HTERT RPE-1 (cell line): ENCODE data around the gene MGAT3.

Experiments
- in situ Hi-C: fragments of 300-500 bp; cut with MboI; formaldehyde crosslinking; loops from 4 replicates; pipeline ENCODE4 v1.14.3; 2020; ENCODE audit warnings: low sequenced_read_pairs

The MGAT3 gene

GRCh38 chr22:39469681-39470450 is 13.1 kb downstream of the MGAT3 start:
- in situ Hi-C loops = no loop called here

DNA sequence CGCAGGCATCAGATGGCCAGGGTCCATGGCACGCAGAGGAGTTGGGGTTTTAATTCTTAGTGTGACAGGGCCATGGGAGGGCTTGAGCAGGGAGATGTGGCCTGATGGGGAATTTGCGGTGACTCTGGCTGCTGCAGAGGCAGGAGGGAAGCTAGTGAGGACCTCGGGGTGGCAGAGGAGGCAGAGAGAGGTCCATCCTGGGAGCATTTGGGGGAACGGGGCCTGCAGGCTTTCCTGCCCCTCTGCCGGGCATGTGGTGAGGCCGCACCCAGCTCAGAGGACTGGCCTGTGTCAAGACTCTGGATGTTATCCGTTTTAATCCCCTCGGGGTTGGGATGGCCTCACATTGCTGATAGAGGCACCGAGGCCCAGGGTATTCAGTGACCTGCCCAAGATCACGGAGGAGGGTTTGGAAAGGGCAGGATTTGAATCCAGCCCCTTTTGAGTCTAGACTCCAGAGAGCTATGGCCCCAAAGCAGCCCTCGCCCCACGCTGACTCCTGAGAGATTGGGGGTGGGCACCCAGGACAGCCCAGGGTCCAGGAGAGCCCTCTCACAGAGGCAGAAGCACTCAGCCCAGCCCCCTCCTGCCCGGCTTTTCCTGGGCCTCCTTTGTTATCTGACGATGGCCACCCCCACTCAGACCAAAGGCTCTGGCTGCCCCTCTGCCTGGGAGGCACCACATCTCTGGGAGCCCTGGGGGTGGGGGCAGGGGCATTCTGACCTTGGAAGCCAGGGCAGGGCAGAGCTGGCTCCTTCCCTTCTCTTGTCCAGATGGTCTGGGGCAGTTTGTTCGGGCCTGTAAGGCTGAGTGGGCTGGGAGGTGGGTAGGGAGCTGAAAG is 13.9 kb downstream of the MGAT3 start:
- in situ Hi-C loops = no loop called here

DNA sequence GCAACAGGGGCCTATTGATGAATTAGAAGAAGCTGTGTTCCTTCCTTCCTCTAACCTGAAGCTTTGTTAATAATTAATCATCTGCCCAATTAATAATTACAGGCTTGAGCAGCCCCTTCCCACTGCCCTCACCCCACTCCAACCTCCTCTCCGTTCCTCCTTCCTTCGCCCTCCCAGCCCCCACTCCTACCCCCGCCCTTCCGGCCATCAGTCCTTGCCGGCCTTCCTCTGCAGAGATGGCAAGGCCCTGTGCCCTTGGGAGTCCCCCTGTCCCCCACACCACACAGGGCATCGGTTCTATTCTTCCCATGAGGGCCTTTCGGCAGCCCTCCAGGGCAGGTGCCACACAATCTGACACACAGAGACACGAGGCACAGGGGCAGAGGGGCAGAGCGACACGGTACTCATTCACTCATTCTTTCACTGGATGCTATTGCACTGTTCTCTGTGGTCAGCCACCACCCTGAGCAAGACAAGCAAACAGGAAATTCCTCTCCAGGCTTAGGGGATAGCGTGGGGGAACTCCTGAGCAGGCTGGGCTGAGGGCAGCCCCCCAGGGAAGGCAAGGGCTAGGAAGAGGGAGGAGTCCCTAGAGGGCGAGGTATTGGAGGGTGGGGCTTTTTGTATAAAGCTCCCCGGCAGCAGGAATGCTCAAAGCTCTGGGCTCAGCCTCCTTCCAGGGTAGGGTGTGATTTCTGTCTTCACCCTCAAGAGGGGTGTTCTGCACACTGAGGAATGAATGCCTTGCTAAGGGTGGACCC is 14.7 kb downstream of the MGAT3 start:
- in situ Hi-C loops = no loop called here

GRCh38 chr22:39472570-39473556 is 16.1 kb downstream of the MGAT3 start:
- in situ Hi-C loops = no loop called here

DNA sequence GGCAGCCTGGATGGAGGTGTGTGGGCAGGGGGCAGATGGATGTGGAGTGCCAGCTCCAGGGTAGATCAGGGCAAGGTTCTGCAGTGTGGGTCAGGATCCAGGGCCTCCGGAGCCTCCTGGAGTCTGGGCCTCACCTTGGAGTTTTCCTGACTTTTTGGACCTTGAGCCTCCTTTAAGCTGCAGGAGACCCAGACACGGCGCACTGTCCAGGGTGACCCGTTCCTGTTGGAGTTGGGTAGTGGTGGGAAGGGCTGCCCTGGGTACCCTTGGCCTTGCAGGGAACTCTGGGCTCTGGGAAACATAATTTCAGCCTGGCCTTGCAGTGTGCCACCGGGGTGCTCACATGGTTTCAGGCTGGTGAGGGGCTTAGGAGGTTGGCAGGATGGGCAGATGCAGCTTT is 17.0 kb downstream of the MGAT3 start:
- in situ Hi-C loops = no loop called here

GRCh38 chr22:39474351-39475111 is 17.7 kb downstream of the MGAT3 start:
- in situ Hi-C loops = no loop called here

DNA sequence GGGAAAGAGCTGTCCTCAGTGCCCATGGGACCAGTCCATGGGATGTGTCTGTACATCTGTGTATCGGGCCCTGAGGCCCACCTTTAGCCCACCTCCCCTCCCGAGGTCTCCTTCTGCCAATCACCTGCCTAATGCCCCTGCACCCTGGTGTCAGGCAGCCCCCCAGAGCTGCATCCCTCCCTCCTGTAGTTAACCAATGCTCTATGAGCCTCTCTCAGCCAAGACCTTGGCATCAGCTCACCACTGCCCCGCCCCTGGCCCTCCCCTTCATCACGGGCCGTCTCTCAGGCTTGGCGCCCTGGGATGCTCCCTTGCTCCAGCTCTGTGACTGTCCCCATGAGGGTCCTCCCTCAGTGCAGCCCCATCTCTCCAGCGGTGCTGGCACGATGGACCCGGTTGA is 18.5 kb downstream of the MGAT3 start:
- in situ Hi-C loops = no loop called here

DNA sequence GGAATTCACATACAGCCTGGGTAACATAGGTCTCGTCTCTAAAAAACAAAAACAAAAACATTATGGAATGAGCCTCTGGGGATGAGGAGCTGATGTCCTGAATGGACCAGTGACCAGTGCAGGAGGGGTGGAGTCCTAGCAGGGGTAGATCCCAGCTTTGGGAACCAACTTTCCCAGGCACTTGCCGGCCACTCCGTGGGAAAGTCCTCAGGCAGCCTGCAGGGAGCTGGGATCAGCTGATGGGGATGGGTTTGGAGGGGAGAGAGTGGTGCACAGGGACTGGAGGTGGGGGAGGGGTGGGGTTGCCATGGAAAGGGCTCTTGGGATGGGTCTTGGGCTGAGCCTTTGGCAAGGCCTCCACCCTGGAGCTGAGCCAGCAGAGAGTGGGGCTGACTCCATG is 19.1 kb downstream of the MGAT3 start:
- in situ Hi-C loops = no loop called here

- in situ Hi-C loops = no loop called here
Observed at GRCh38 chr22:39476664-39477063, 19.9 kb downstream of the MGAT3 start.

GRCh38 chr22:39477542-39477941 is 20.7 kb downstream of the MGAT3 start:
- in situ Hi-C loops = no loop called here

DNA sequence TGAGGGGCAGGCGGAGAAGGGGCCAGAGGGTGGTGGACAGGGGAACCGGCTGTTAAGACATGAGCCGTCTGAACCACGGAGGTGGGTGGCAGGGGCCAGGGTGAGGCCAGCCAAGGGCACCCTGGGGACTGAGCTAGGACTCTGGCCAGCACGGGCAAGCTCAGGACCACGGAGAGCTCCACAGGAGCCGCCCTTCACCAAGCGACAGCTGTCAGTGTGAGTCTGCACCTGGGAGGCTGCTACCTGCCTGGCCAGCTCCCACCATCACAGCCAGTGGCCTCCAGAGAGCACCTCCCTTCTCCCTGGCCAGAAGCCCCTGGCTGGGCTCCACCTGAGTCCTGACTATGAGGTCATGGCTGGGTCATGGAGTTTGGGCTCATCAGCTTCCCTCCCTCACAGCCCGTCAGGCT is 21.6 kb downstream of the MGAT3 start:
- in situ Hi-C loops = no loop called here

GRCh38 chr22:39479254-39479653 is 22.4 kb downstream of the MGAT3 start:
- in situ Hi-C loops = no loop called here

DNA sequence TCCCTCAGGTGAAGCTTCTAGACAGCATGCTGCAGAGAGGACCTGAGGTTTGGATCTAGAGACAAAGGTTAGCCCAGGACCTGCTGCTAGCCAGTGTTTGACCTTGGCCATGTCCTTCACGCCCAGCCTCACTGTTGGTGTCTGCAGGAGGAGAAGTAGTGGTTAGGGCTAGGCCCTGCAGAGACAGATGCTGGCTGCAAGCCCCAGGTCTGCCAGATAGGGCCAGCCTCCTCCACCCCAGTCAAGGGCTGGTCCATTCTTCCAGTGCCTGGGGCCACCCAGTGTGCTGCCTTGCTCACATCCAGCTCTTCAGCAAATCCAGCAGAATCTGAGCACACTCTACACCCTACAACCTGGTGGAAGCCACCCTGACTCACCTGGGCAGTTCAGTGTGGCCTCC is 23.7 kb downstream of the MGAT3 start:
- in situ Hi-C loops = no loop called here

GRCh38 chr22:39481054-39481453 is 24.2 kb downstream of the MGAT3 start:
- in situ Hi-C loops = no loop called here

- in situ Hi-C loops = no loop called here
Observed at GRCh38 chr22:39481595-39481994, 24.8 kb downstream of the MGAT3 start.

DNA sequence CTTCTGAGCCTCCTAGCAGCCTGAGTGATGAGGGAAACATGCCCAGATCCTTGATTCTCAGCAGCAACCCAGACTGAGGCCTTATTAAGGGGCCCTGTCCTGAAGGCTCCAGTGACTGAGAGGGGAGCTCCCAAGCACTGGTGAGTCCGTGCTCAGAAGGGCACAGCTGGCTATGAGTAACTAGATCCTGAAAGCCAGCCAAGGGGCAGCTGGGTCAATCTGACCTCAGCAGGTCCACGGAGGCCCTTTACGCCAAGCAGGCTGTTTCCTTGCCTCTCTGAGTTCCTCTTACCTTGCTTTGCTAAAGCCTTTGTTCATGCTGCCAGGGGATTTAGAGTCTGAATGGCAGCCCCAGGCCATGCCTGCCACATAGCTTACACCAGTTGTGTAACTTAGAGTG is 26.0 kb downstream of the MGAT3 start:
- in situ Hi-C loops = no loop called here

GRCh38 chr22:39486951-39487825 is 30.4 kb downstream of the MGAT3 start:
- in situ Hi-C loops = no loop called here

DNA sequence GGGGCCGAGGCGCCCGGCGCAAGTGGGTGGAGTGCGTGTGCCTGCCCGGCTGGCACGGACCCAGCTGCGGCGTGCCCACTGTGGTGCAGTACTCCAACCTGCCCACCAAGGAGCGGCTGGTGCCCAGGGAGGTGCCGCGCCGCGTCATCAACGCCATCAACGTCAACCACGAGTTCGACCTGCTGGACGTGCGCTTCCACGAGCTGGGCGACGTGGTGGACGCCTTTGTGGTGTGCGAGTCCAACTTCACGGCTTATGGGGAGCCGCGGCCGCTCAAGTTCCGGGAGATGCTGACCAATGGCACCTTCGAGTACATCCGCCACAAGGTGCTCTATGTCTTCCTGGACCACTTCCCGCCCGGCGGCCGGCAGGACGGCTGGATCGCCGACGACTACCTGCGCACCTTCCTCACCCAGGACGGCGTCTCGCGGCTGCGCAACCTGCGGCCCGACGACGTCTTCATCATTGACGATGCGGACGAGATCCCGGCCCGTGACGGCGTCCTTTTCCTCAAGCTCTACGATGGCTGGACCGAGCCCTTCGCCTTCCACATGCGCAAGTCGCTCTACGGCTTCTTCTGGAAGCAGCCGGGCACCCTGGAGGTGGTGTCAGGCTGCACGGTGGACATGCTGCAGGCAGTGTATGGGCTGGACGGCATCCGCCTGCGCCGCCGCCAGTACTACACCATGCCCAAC is 31.2 kb downstream of the MGAT3 start:
- in situ Hi-C loops = no loop called here
